Upper lobe of left lung (tissue), 6 donors: ENCODE measurements around the gene INTS6. TPM values are rescaled to one million over a fixed set of nuclear protein-coding genes. Genes with fewer than 3 reads are reported as not detected.

Source experiments
- ATAC-seq, 2 donors: fragments of 200-7000 bp; cut with Tn5 transposase; one replicate each; pipeline ENCODE4 v1.9.1; 2022; ENCODE audit warnings: mild to moderate bottlenecking in 2 of 2, moderate library complexity in 2 of 2; ENCODE audit not compliant: low FRiP score in 2 of 2
- DNase-seq, 2 donors: peaks; one replicate each; pipeline ENCODE4 v3.0.0-alpha.2; 2019 to 2020
- H3K27ac ChIP-seq, 4 donors: fragments of 200-600 bp; sonication (generic); one replicate each; pipeline ENCODE4 v1.5.1; 2016 to 2019
- H3K27me3 ChIP-seq, 4 donors: fragments of 200-600 bp; sonication (generic); one replicate each; pipeline ENCODE4 v1.5.1; 2017 to 2019
- H3K36me3 ChIP-seq, 4 donors: fragments of 200-600 bp; sonication (generic); one replicate each; pipeline ENCODE4 v1.5.1; 2016 to 2019
- H3K4me1 ChIP-seq, 4 donors: fragments of 200-600 bp; sonication (generic); one replicate each; pipeline ENCODE4 v1.5.1; 2018 to 2019
- H3K4me3 ChIP-seq, 4 donors: fragments of 200-600 bp; sonication (generic); one replicate each; pipeline ENCODE4 v1.5.1; 2017 to 2019; ENCODE audit warnings: mild to moderate bottlenecking in 2 of 4, moderate library complexity in 1 of 4
- H3K9me3 ChIP-seq, 4 donors: fragments of 200-600 bp; sonication (generic); one replicate each; pipeline ENCODE4 v1.5.1; 2018 to 2019
- EP300 ChIP-seq, 4 donors: sonication (generic); formaldehyde crosslinking; IDR thresholded peaks; one replicate each; pipeline ENCODE4 v1.5.1; 2017; ENCODE audit warnings: antibody characterized with exemption in 4 of 4, control low read depth in 2 of 4
- POLR2A ChIP-seq, 4 donors: fragments of 450-650 bp; IDR thresholded peaks; one replicate each; pipeline ENCODE4 v1.5.1; 2016 to 2017; ENCODE audit warnings: antibody characterized with exemption in 4 of 4, mild to moderate bottlenecking in 2 of 4
- POLR2AphosphoS5 ChIP-seq, 2 donors: sonication (generic); formaldehyde crosslinking; IDR thresholded peaks; one replicate each; pipeline ENCODE4 v1.5.1; 2017; ENCODE audit warnings: antibody characterized with exemption in 2 of 2
- WGBS, 2 donors: methylation state at CpG; one replicate each; pipeline ENCODE4 v1.1.5; 2017 to 2018; 5-methylcytosine and 5-hydroxymethylcytosine counted together
- total RNA-seq, 6 donors: library from RNA; depleted of rRNA in 4 of 6; stranded (reverse); fragments of >200 nt in 4 of 6; gene quantifications; one replicate each; pipeline versions ENCODE4 v1.1.0 to v1.2.1, GENCODE V29; 2016 to 2021
- TF ChIP-seq, protein P1 (sequence below), 6 experiments: fragments of 450-650 bp in 4 of 6; fragments of 200-600 bp in 2 of 6; sonication (generic) in 2 of 6; IDR thresholded peaks; one replicate each; pipeline ENCODE4 v1.5.1; 2016 to 2019; ENCODE audit warnings: antibody characterized with exemption in 6 of 6
- donor health status: DM: no; HTN: no; CAD: no; lungs with moderate emphysema.
- donor health status: DM: no; HTN: yes; CAD: no; lungs with severe emphysema.

The INTS6 gene, protein sequence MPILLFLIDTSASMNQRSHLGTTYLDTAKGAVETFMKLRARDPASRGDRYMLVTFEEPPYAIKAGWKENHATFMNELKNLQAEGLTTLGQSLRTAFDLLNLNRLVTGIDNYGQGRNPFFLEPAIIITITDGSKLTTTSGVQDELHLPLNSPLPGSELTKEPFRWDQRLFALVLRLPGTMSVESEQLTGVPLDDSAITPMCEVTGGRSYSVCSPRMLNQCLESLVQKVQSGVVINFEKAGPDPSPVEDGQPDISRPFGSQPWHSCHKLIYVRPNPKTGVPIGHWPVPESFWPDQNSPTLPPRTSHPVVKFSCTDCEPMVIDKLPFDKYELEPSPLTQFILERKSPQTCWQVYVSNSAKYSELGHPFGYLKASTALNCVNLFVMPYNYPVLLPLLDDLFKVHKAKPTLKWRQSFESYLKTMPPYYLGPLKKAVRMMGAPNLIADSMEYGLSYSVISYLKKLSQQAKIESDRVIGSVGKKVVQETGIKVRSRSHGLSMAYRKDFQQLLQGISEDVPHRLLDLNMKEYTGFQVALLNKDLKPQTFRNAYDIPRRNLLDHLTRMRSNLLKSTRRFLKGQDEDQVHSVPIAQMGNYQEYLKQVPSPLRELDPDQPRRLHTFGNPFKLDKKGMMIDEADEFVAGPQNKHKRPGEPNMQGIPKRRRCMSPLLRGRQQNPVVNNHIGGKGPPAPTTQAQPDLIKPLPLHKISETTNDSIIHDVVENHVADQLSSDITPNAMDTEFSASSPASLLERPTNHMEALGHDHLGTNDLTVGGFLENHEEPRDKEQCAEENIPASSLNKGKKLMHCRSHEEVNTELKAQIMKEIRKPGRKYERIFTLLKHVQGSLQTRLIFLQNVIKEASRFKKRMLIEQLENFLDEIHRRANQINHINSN
- total RNA-seq: 10 to 100 TPM; 20.5 to 43.2 (median 24.8) TPM

DNA sequence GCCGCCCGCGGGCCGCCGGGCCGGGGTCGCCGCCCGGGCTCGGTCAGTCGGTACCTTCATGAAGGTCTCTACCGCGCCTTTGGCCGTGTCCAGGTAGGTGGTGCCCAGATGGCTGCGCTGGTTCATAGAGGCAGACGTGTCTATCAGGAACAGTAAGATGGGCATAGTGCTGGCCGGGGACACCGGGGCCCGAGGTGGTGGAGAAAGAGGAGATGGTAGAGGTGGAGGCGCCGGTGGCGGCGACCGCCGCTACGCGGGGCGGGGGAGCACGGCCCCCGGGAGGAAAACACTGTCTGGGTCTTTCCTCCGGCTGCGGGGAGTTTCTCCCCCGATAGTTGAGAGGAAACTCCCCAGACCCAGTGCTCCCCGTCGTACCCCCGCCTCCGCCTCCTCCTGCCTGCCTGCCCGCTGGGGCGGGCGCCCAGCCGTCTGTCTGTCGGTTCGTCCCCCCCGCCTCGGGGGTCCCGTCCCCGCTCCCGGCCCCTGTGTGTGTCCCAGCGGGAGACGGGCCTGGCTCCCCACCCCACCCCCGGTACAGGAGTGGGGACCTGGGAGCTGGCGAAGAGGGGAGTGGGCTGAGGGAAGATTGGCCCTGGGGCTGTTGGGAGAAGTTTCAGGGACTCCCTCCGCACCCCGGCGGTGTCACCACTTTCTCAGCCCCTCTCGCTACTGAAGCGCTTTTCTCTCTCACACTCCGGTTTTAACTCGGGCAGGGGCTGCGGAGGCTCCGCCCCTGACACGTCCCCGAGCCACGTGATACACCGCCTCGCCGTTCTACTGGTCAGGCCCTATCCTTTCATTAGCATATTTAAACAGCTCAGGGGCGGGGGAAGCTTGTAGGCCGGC is at the start of gene INTS6:
Gene INTS6, minus strand, starts transcription at position 676 of the 846 bp plus-strand sequence. Its CDS starts 511 bp downstream, at position 165.
- no peaks in the 10 kb centered on the region for H3K27me3 ChIP-seq

GRCh38 chr13:51502153-51502651 is 49.4 kb upstream of the INTS6 start:
- TF ChIP-seq POLR2AphosphoS5 (IDR thresholded peaks at IDR 0.05) (no peak), EP300 (IDR thresholded peaks at IDR 0.05) (no peak), POLR2A (IDR thresholded peaks at IDR 0.05) (no peak)
- TF ChIP-seq, protein P1, sequence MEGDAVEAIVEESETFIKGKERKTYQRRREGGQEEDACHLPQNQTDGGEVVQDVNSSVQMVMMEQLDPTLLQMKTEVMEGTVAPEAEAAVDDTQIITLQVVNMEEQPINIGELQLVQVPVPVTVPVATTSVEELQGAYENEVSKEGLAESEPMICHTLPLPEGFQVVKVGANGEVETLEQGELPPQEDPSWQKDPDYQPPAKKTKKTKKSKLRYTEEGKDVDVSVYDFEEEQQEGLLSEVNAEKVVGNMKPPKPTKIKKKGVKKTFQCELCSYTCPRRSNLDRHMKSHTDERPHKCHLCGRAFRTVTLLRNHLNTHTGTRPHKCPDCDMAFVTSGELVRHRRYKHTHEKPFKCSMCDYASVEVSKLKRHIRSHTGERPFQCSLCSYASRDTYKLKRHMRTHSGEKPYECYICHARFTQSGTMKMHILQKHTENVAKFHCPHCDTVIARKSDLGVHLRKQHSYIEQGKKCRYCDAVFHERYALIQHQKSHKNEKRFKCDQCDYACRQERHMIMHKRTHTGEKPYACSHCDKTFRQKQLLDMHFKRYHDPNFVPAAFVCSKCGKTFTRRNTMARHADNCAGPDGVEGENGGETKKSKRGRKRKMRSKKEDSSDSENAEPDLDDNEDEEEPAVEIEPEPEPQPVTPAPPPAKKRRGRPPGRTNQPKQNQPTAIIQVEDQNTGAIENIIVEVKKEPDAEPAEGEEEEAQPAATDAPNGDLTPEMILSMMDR (IDR thresholded peaks at IDR 0.05): no peak
- no peaks in the 10 kb centered on the region for H3K27me3 ChIP-seq
- H3K36me3 ChIP-seq: no peaks in the 10 kb centered on the region
- no peak overlapping the region for H3K27ac ChIP-seq
- H3K9me3 ChIP-seq: no peaks in the 10 kb centered on the region
- no peak overlapping the region for H3K4me3 ChIP-seq
- DNase-seq (no peak), ATAC-seq (peak in 1 of 2 donors; percentile 69)
- no peaks in the 10 kb centered on the region for H3K4me1 ChIP-seq

More for the DNA sequence above, at the start of gene INTS6:
- H3K36me3 ChIP-seq: peaks cover 0 to 35% (median 5%) of the 10 kb centered on the region in 4 donors
- 0 to 1% methylated on average over 28 to 52 of the region's 69 CpGs for WGBS, 2 donors
- ATAC-seq (peak; percentile 94 to 99), DNase-seq (peak; percentile 93 to 100)
- peak within 1 kb of the TSS; percentile 99 to 100 (median 100) for H3K27ac ChIP-seq
- peak; percentile 97 to 100 (median 99) for TF ChIP-seq POLR2A (IDR thresholded peaks at IDR 0.05)
- TF ChIP-seq, protein P1 (IDR thresholded peaks at IDR 0.05): no peak
- TF ChIP-seq POLR2AphosphoS5 (IDR thresholded peaks at IDR 0.05): peak; percentile 99 to 100
- TF ChIP-seq EP300 (IDR thresholded peaks at IDR 0.05): peak in 1 of 4 donors; percentile 84
- peaks cover 0 to 3% (median 0%) of the 10 kb centered on the region in 4 donors for H3K9me3 ChIP-seq
- H3K4me1 ChIP-seq: peaks cover 26 to 31% (median 28%) of the 10 kb centered on the region in 4 donors
- H3K4me3 ChIP-seq: peak within 1 kb of the TSS; percentile 53 to 93 (median 81)

GRCh38 chr13:51501592-51502152 is 48.8 kb upstream of the INTS6 start:
- Histone ChIP-seq H3K4me1 (no peaks in the 10 kb centered on the region), H3K27me3 (no peaks in the 10 kb centered on the region), H3K4me3 (no peak overlapping the region), H3K36me3 (no peaks in the 10 kb centered on the region), H3K27ac (no peak overlapping the region), H3K9me3 (no peaks in the 10 kb centered on the region)
- peak in 1 of 2 donors; percentile 35 for ATAC-seq
- 73 to 77% methylated on average over 1 of the region's 1 CpG for WGBS, 2 donors
- TF ChIP-seq POLR2A (IDR thresholded peaks at IDR 0.05) (no peak), POLR2AphosphoS5 (IDR thresholded peaks at IDR 0.05) (no peak), EP300 (IDR thresholded peaks at IDR 0.05) (no peak)
- TF ChIP-seq, protein P1 (IDR thresholded peaks at IDR 0.05): no peak
- no peak for DNase-seq

DNA sequence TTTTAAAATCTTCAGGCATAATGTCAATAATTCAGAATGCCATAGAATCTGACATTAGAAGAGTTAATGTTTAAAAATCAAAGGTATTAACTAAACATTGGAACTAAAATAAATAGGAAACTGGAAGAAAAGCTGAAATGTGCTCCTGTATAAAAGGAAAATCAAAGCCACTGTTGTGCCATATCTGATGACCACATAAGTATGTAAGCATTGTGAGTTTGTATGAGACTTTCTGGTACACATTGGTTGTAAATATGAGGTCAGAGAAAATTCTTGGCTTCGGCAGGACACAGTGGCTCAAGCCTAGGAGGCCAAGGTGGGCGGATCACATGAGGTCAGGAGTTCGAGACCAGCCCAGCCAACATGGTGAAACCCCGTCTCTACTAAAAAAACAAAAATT is 48.3 kb upstream of the INTS6 start:
- Histone ChIP-seq H3K27me3 (no peaks in the 10 kb centered on the region), H3K9me3 (no peaks in the 10 kb centered on the region), H3K27ac (no peak overlapping the region), H3K36me3 (no peaks in the 10 kb centered on the region), H3K4me1 (no peaks in the 10 kb centered on the region), H3K4me3 (no peak overlapping the region)
- no peak for DNase-seq
- no peak for TF ChIP-seq POLR2A (IDR thresholded peaks at IDR 0.05)
- TF ChIP-seq, protein P1 (IDR thresholded peaks at IDR 0.05): no peak
- no peak for TF ChIP-seq EP300 (IDR thresholded peaks at IDR 0.05)
- no peak for TF ChIP-seq POLR2AphosphoS5 (IDR thresholded peaks at IDR 0.05)
- ATAC-seq: no peak
- WGBS, 2 donors: 86 to 89% methylated on average over 4 of the region's 4 CpGs
